Effector CD4-positive, alpha-beta T cell (primary cell): ENCODE results near the gene PTPRE.
"Not testable (repeated sequence)": the region's sequence is repeated elsewhere in the genome, so short reads cannot be mapped to it uniquely, and the experiment has no call there.

Experiments used
- DNase-seq: peaks from one replicate; pipeline ENCODE4 v3.0.0-alpha.2; 2020

Gene PTPRE

GRCh38 chr10:128080231-128080630 is 173.3 kb downstream of the PTPRE start:
- DNase-seq: no peak

GRCh38 chr10:128080641-128081040 is 173.7 kb downstream of the PTPRE start:
- no peak for DNase-seq

GRCh38 chr10:128081222-128081621 is 174.3 kb downstream of the PTPRE start:
- DNase-seq: no peak

GRCh38 chr10:128081720-128082119 is 174.8 kb downstream of the PTPRE start:
- DNase-seq: no peak

- no peak for DNase-seq
These were observed 176.4 kb downstream of the PTPRE start for GRCh38 chr10:128083191-128083895.

- DNase-seq: no peak
These were observed 177.5 kb downstream of the PTPRE start for GRCh38 chr10:128084364-128084763.

GRCh38 chr10:128084991-128085390 is 178.1 kb downstream of the PTPRE start:
- no peak for DNase-seq

GRCh38 chr10:128086003-128086863 is 179.3 kb downstream of the PTPRE start:
- DNase-seq: no peak

- DNase-seq: no peak
These were observed 180.4 kb downstream of the PTPRE start for GRCh38 chr10:128087146-128087883.

- DNase-seq: no peak
These were observed 181.2 kb downstream of the PTPRE start for GRCh38 chr10:128087884-128088709.

- DNase-seq: no peak
These were observed 184.8 kb downstream of the PTPRE start for GRCh38 chr10:128091636-128092210.

GRCh38 chr10:128092454-128092853 is 185.6 kb downstream of the PTPRE start:
- no peak for DNase-seq

GRCh38 chr10:128094596-128094995 is 187.7 kb downstream of the PTPRE start:
- not testable (repeated sequence) for DNase-seq

GRCh38 chr10:128095027-128095752 is 188.3 kb downstream of the PTPRE start:
- no peak for DNase-seq

GRCh38 chr10:128095753-128096469 is 189.0 kb downstream of the PTPRE start:
- DNase-seq: no peak

GRCh38 chr10:128096486-128097199 is 189.7 kb downstream of the PTPRE start:
- no peak for DNase-seq

GRCh38 chr10:128097783-128098182 is 190.9 kb downstream of the PTPRE start:
- DNase-seq: no peak

- no peak for DNase-seq
These were observed 191.7 kb downstream of the PTPRE start for GRCh38 chr10:128098631-128099030.

- no peak for DNase-seq
These were observed 193.0 kb downstream of the PTPRE start for GRCh38 chr10:128099901-128100300.

GRCh38 chr10:128101901-128102300 is 195.0 kb downstream of the PTPRE start:
- no peak for DNase-seq
